Activated CD8-positive, alpha-beta memory T cell treated with anti-CD3 and anti-CD28 coated beads, Interleukin-2, amount 50 U/mL, for 4 hours (primary cell): ENCODE data around the gene FGD6.

ENCODE experiments used
- DNase-seq: peaks from one replicate; pipeline ENCODE4 v3.0.0-alpha.2; 2020

The FGD6 gene

DNA sequence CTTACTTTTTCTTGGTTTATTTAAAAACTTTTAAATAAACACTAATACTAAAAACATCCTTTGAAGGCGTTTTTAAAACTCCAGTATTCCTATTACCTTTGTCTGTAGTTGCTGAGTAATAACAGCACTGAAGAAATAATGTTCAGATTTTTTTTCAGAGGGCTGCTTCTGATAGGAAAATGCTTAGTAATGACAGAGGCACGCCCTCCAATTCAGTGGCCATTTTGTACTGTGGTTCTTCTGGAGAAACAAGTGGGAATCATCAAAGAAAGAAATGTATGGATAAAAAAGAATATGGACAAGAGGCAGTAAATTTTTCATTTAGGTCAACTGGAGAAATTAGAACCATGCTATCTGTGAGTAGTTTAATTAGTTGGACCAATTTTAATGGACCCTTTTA is 13.9 kb upstream of the FGD6 start:
- no peak for DNase-seq

DNA sequence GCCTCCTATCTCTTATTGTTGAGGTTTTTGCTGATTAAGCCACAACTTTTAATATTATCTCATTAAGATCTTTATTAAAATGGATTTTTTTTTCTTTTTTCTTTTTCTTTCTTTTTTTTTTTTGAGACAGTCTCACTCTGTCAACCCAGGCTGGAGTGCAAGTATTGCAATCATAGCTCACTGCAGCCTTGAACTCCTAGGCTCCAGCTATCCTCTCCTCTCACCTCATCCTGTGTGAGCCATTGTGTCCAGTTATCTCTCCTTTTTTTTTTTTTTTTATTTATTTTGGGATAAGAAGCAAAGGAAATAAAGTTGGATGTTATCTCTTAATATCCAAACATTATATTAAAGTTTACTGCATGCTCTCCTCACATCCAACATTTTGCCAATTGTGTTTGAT is 13.0 kb upstream of the FGD6 start:
- no peak for DNase-seq

DNA sequence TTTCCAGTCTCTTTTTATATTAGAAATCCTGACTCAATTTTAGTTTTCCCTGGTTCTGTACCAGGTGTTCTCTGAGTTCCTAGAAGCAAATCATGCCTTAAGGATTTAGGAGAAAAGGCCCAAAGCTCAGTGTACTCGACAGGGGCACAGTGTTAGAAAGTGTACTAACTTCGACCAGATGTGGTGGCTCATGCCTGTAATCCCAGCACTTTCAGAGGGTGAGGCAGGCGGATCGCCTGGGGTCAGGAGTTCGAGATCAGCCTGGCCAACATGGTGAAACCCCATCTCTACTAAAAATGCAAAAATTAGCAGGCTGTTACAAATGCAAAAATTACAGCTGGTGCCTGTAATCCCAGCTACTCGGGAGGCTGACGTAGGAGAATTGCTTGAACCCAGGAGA is 12.4 kb upstream of the FGD6 start:
- no peak for DNase-seq

DNA sequence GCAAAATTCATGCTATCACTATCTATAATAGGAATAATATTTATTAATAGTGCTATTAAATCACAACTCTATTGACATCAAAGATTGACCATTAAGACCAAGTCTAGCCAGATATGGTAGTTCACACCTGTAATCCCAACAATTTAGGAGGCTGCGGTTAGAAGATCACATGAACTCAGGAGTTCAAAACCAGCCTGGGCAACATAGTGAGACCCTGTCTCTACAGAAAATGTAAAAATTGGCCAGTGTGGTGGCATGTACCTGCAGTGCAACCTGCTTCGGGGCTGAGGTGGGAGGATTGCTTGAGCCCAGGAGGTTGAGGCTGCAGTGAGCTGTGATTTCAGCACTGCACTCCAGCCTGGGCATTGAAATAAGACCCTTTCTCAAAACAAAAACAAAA is 11.3 kb upstream of the FGD6 start:
- DNase-seq: no peak

DNA sequence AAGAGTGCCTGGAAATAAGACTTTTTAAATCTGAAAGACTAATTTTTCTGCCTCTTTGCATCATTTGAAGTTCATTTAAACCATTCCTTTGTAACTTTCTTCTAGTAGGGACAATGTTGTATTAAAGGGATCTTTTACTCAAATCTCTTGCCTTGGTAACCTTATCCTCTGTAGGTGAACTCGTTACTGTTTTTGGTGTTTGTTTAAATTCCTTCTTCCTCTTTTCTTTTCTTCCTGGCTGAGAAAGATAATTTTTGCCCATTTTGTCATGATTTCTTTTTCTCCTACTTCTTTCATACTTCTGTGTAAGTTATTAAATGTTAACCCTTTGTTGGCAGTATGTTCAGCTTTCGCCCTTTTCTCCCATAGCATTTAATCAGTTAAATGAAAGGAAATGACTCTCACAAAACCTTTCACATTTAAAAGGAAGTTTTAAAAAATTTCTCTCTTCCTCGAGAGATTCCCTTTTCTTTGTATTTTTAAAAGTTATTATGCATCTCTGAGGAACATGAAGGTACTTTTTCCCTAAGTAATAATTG is 10.6 kb upstream of the FGD6 start:
- DNase-seq: no peak

DNA sequence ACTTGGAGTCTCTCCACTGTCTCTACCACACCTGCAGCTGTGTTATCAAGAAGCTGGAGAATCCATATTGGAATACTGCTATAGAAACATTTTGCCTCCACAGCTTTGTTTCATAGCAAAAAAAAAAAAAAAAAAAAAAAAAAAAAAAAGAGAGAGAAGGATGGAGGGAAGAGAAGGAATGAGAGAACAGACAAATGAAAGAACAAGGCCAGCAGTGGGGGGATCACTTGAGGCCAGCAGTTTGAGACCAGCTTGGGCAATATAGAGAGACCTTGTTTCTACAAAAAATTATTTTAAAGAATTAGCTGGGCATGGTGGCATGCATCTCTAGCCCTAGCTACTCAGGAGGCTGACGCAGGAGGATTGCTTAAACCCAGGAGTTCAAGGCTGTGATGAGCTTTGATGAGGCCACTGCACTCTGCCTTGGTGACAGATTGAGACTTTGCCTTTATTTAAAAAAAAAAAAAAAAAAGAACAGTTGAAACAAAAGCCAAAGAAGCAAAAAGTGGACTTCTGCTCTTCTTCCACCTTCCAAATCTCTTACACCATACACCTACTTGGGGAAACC is 8.5 kb upstream of the FGD6 start:
- no peak for DNase-seq

DNA sequence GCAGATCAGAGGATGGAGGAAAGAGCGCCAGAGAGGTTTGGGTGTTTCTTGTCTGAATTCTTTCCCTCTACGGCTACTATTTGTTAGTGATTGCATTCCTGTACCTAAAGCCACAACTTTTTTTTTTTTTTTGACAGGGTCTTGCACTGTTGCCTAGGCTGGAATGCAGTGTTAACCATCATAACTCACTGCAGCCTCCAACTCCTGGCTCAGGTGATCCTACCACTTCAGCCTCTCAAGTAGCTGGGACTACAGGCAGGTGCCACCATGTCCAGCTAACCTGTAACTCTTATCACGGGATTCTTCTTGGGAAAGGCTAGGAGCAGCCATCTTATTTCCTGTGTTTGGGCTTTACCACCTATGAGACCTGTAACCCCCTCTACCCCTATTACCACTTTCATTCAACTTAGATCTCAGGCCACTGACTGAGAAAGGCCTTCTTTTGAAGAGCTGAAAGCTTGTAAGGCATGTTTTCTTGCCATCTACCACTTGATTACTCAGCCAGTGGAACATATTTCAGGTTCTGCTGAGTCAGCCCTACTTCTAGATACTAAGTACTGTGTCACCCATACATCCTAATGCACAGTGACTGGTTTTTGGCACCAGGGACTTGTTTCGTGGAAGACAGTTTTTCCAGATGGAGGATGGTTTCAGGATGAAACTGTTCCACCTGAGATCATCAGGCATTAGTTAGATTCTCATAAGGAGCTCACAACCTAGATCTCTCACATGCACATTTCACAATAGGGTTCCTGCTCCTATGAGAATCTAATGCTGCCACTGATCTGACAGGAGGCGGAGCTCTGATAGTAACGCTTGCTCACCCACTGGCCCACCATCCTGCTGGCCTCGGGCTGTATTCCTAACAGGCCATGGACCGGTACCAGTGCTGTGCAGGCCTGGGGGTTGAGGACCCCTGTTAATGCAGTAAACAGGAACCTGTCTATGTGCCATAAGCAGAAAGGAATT is 7.2 kb upstream of the FGD6 start:
- no peak for DNase-seq

DNA sequence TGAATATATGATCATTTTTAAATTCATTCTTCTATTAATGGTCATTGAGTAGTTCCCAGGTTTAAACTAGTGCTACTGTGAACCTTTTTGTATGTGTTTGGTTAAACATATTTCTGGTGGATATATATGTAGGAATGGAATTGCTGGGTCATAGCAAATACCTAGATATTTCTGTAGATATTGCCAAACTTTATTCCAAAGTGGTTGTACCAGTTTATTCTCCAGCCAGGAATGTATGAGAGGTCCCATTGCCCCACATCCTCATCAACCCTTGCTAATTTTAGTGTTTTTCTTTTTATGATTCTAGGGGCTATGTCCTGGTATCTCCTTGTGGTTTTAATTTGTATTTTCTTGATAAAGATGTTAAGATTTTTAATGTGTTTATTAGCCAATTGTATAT is 3.5 kb upstream of the FGD6 start:
- no peak for DNase-seq

DNA sequence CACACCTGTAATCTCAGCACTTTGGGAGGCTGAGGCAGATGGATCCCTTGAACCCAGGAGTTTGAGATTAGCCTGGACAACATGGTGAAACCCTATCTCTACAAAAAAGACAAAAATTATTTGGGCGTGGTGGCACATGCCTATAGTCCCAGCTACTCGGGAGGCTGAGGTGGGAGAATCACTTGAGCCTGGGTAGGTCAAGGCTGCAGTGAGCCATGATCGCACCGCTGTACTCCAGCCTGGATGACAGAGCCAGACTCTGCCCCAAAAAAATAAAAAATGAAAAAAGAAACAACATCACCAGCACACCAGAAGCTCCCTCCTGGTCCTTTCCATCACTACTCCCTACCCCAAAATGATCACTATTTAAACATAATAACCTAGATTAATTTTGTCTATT is 2.9 kb upstream of the FGD6 start:
- DNase-seq: no peak

DNA sequence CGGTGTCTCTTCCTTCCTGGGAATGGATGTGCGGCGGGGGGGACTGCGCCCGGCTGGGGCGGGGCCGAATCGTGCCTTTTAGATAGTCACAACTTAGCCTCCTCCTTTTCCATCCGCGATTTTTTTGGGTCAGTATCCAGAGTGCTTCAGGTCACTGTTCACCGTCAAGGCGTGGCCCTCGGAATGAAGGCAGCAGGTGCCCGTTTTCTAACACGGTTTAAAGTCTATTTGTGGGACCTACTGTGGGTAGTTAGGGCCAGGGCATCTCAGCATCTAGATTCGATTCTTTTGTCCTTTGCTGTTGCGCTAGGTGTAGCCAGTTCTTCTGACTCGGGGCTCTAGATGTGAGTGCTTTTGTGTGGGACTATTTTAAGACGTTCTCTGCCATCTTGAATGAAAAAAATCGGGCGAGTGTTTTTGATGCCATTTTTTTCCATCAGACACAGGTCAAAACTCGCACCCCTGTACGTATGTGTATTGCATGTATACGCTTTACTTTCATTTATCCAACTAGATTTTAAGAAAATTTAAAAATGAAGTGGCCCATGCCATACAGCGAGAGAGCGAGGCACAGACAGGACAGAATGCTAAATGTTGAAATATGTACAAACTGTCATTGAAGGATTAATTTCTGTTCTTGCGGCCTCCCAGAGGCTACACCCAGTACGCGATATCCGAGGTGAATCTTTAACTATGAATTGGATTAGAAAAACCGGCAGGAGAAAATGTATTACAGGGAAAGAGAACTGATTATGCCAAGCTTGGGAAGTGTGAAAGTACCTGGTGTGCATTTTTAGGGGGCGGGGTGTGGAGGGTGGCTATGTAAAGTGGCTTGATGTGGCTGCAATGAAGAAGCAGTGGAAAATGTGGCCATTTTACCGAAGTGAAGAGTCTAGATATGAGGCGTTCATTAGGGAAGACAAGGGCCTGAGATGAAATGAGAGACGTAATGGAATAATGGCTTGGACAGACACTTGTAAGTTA is 1.2 kb upstream of the FGD6 start:
- peak; percentile 32 for DNase-seq

DNA sequence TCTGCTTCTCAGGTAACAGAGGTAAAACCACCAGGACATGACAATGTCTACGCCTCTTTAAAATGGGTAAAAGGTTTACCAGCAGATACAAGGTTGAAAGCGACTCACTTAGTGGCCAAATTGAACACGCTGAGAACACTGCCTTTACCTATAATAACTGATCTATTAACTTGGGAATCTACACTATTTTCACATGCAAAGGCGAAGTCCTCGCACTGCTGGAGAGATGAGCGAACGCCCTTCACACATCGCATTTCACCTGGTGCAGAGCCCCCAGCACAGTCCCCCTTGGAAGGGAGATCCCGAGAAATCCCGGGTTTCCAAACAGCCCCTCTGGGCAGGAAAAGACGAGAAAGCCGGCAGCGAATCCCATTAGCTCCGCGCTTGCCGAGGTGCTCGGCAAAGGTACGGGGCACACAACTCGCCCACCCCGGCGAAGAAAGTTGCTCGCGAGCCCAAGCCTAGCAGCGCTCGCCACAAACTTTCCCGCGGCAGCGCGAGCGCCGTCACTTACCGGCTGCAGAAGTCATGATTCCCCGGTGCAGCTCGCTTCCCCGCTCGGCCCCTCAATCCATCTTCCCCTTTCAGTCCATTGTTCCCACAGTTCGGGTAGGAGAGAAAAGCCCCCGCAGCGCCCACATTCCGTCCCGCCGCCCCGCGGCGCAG is 423 bp downstream of the FGD6 start:
- no peak for DNase-seq

DNA sequence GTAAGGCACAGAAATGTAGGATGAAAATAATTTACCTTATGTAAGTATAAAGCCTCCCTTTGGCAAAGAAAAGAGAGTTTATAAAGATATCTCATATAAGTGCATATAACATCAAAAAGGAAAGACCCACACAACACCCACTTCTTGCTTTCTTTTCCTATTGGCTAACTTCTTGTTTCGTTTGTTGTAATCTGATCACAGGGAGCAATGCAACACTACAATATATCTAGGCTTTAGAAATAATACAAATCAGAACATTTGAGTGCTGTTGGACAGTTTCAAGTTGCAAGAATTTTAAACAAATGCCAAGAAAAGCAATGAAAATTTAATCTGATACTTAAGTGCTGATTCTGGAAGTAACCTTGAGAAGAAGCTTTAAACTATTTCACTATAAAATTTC is 1.3 kb downstream of the FGD6 start:
- no peak for DNase-seq

DNA sequence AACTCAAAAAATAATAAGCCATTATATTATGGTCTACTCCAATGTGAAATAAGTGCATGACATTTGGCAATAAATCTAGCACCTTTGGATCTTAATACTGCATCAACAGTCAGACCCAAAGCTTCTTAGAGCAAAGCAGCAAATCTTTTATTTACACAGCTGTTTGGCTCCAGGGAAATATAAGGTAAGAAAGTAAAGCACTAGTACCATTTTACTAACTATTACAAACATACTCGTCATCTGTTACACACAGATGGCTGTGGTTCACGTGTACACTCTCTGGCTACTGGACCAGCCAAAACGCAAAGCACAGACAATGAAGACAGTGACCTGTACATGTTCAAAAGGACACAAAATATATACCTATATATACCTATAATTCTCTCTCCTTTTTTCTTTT is 2.8 kb downstream of the FGD6 start:
- DNase-seq: no peak

DNA sequence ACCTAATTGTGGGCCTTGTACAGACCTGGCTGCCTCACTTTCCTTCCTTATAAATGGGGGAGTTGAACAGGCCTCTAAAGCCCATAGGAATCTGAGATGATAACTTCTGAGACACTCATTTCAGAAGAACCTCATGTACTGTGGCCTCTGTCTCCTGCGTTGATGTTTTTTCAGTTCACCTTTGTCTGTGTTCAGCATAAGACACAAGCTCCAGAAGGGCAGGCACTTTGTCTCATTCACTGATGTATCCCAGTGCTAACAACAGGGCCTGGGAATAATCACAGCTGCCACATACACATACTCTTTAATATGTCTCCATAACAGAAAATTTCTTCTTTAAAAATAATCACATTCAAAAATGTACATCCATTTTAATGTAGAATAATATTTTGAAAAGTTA is 3.3 kb downstream of the FGD6 start:
- DNase-seq: no peak

DNA sequence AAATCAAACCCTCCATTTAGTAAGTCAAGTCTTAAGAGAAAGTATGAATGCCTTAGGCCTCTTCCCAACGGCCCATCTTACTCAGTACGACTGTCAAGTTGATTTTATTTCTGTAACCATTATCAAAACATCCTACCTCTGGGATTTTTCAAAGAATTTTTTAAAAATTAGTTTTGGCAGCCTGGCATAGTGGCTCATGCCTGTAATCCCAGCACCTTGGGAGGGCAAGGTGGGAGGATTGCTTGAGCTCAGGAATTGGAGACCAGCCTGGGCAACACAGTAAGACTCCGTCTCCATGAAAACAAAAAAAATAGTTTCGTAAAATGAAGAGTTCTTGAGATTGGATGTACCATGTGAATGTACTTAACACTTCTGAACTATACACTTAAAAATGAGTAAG is 4.1 kb downstream of the FGD6 start:
- DNase-seq: no peak

DNA sequence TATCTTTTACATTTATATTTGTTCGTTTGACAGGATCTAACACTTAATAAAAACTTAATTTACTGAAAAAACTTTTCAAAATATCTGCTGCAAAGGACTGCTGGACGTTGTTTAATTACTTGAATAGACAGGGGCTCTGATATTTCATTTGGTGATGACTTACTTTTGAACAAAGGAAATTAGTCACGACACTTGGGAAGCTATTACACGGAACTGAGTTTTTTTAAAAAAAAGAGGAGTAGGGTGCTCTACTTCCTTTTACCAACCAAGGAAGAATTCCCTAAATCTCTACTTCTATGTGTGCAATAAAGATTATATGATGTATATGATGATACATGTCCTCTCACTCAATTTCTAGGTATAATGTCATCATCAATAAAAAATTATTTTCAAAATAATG is 4.7 kb downstream of the FGD6 start:
- no peak for DNase-seq

DNA sequence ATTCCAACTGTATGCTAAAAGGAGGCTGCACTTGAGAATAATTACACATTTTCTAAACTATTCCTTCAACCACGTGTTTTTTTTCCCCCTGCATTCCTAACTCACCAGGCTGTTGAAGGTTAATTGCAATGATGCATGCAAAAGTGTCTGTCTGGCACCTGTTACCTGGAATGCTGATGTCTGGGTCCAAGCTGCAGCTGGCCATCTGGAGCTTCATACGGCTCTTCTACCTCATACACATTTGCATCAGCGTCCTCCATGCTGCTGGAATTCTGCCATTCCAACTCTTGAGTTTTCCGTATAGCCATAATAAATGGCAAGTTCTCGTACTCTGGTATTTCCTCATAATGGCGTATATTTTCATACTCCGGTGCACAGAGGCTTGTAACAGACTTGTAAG is 8.6 kb downstream of the FGD6 start:
- no peak for DNase-seq

DNA sequence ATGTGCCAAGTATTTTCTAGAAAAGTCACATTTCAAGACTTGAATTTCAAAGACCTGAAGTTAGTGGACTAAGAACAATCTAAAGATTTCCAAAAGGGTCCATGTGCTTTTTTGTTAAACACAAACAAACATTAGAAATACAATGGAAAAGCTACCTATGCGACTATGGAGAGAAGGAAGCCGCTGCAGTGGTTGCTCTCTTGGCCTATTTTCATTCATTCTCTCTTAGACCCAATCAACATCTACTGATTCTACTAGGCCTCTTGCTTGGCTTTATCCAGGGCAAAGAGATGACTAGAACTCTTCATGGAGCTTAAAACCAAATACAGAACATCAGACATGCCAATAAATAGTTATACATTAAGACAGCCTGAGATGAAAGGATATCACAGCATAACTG is 9.9 kb downstream of the FGD6 start:
- no peak for DNase-seq

DNA sequence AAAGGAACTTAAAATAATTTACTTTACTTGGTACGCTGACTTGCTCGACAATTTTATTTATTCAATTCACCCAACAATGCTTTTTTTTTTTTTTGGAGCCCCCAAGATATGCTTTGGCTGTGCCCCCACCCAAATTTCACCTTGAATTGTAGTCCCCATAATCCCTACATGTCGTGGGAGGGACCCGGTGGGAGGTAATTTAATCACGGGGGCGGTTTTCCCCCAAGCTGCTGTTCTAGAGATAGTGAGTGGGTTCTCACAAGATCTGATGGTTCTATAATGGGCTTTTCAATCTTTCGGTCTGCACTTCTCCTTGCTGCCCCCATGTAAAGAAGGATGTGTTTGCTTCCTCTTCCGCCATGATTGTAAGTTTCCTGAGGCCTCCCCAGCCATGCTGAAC is 10.4 kb downstream of the FGD6 start:
- no peak for DNase-seq

DNA sequence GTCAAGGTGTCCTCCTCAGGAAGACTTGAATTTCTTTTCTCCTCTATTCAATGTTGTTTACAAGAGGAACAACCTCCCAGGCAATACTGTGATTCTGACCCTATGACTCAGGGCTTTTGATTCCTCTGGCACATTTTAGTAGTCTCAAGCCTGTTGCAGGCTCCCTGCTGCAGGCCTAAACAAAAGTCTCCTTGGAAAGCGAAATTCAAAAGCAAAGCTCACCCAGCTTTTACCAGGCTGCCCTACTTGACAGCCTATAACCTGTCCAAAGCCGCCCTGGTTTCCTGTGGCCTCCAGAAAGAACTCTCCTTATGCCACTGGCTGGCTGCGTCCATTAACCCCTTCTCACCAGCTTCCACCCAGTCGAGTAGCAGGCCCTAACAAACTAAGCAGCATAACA is 11.6 kb downstream of the FGD6 start:
- no peak for DNase-seq

DNA sequence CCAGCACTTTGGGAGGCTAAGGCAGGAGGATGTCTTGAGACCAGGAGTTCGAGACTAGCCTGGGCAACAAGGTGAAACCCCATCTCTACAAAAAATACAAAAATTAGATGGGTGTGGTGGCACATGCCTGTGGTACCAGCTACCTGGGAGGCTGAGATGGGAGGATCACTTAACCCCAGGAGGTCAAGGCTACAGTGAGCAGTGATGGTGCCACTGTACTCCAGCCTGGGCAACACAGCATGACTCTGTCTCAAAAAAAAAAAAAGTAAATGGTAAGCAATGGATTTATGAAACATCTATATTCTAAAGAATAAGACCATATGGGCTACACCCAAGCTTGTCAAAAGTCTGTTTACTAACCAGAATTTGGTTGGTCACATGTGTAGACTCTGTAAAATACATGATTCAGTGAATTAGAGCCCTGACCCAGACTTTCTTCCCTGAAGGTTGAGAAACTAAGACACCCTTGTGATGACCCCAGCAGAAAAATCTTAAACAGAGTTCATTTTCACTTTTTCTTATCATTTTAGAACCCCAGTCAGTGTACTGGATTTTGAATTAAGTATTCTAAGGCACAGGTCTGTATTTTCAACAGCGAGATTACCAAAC is 12.1 kb downstream of the FGD6 start:
- DNase-seq: no peak
